Left cardiac atrium (tissue), 2 donors: ENCODE measurements around the gene SMYD1. TPM values are rescaled to one million over a fixed set of nuclear protein-coding genes. Genes with fewer than 3 reads are reported as not detected.

Experiments used
- microRNA-seq, 2 donors: library from miRNA; unstranded; fragments of <30 nt; microRNA quantifications; one replicate each; pipeline ENCODE4 v1.2.0, GENCODE V29; 2020
- total RNA-seq, 2 donors: library from RNA; stranded (reverse); fragmentation: NEBNext Ultra II Directional; extraction: Animal tissue kit (Norgen Biotek cat#: 25700); gene quantifications; one replicate each; pipeline ENCODE4 v1.2.1, GENCODE V29; 2021
- donor health status: DM: no; HTN: yes; CAD: no; lungs with severe emphysema.
- donor health status: DM: yes; HTN: yes; CAD: no.

Gene SMYD1
- total RNA-seq, 2 donors from 2014 or later, result 116 to 138 TPM

Small RNA genes lying within 50 kb of the gene (microRNA-seq; reads per million reads assigned to microRNA genes)
- 0 reads per million in 2 donors for gene MIR4780

Other genes with a start within 250 kb of the SMYD1 start
- gene RGPD2, start 242.0 kb upstream of the SMYD1 start, total RNA-seq, result 1 to 10 TPM; 1.4 to 4.9 TPM
- 1 to 10 TPM in 1 of 2 donors, not detected in 1; 2.4 TPM for gene RNU2-63P, start 51.3 kb upstream of the SMYD1 start, total RNA-seq
- gene KRCC1, start 12.0 kb upstream of the SMYD1 start, total RNA-seq, result 10 to 100 TPM; 20.5 to 21.5 TPM
- not detected for gene FABP1, start 60.2 kb downstream of the SMYD1 start, total RNA-seq
- gene THNSL2, start 102.5 kb downstream of the SMYD1 start, total RNA-seq, result 10 to 100 TPM; 21.8 to 24.5 TPM